Measurements from ENCODE around the gene STING1.
A peak's percentile ranks its signal among the peaks of the same experiment; 100 is the strongest.
"Not testable (repeated sequence)": the region's sequence is repeated elsewhere in the genome, so short reads cannot be mapped to it uniquely, and the experiment has no call there.

STING1 gene

GRCh38 chr5:139461176-139461575 lies 21.4 kb downstream of the STING1 start:
- DNase-seq = no peak

- DNase-seq = no peak
Observed at GRCh38 chr5:139460455-139460854, 22.1 kb downstream of the STING1 start.

- no peak for DNase-seq
Observed at GRCh38 chr5:139459451-139459934, 23.1 kb downstream of the STING1 start.

DNA sequence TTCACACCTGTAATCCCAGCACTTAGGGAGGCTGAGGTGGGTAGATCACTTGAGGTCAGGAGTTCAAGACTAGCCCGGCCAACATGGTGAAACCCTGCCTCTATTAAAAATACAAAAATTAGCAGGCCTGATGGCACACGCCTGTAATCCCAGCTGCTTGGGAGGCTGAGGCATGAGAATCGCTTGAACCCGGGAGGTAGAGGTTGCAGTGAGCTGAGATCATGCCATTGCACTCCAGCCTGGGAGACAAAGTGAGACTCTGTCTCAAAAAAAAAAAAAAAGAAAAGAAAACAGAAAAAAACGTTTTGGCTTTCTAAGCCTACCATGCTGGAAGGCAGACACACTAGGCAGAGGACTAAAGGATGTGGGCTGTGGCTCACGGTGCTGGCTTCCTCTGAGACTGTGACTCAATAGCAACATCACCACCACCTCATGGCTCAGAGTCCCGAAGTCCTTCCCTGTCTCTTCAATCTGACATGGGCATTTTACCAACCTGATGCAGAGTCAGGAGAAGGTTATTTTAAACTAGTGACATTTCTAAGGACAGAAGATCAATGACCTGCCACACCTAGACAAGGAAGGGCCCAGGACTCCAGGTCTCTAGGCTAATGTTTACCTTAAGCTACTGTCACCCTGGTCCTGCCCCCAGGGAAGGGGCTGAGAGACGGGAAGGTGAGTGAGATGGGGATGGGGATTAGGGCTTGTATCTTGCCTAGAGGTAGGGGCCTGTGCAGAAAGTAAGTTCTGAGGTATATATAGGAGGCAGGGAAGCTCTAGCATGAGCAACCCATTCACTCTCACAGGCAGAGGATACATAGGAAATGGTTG lies 23.8 kb downstream of the STING1 start:
- peak; percentile 71 for DNase-seq

- DNase-seq = no peak
Observed at GRCh38 chr5:139457653-139458306, 24.8 kb downstream of the STING1 start.

DNA sequence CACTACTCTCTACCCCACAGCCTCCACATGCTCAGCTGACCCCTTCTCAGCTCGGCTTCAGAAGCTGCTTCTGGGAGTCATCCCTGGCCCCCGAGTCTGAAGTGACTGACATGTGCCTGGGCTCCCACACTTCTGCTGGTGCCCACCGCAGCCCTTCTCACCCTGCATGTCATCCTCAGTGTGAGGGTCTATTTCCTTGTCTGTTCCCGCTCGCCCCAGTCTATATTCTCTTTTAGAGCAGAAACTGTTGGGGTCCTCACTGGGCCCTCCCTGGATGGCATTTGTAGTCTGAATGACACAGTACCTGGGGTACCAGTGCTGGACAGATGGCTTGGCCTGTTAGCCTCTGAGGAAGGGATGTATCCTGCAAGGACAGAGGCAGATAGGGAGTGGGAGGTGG lies 25.3 kb downstream of the STING1 start:
- no peak for DNase-seq

DNA sequence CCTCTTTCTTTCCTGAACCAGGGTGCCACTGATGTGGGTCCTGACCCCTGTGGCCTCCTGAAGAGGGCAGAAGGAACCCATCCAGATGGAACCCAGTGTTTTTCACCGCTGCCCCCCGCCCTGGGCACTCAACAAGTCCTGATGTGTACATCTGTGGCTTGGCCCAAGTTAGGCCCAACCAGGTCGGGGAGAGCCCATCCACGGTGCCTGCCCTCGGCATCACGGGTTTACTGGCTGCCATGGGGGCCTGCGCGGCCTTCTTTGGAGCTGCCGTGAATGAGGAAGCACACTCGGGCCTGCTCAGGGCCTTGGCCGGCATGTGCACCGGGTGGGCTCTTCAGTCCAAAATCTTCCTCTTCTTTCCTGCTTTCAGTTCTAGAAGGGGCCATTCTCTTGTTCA lies 25.8 kb downstream of the STING1 start:
- no peak for DNase-seq

DNA sequence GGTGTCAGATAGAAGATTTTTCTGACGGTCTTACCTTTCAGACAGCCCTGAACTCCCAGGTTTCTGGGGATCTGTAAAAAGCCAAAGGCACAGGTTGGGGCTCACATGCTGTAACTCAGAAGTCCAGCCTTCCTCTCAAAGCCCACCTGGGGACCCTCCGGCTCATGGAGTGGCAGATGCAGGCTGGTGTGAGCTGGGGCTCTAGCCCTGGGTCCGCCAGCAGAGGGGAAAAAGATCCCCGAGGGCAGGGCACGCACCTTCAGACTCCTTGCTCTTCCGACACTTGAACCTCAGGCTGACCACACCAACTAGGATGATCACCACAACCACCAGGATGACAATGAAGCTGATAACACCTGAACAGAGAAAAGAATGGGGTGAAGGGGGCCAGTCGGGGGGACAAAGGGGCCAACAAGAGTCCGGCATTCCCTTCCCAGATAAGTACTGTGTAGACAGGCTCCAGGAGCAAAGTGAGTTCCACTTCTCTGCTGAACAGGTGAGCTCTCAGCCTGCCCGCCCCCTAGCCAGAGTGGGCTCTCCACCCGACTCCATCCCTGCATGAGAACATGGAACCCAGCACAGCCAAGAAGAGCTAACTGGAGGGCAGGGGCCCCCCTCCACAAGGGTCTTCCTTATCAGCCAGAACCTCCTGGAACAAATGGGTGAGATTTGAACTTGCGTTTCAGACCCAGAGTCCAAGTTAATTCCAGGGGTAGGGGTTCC lies 27.8 kb downstream of the STING1 start:
- no peak for DNase-seq

DNA sequence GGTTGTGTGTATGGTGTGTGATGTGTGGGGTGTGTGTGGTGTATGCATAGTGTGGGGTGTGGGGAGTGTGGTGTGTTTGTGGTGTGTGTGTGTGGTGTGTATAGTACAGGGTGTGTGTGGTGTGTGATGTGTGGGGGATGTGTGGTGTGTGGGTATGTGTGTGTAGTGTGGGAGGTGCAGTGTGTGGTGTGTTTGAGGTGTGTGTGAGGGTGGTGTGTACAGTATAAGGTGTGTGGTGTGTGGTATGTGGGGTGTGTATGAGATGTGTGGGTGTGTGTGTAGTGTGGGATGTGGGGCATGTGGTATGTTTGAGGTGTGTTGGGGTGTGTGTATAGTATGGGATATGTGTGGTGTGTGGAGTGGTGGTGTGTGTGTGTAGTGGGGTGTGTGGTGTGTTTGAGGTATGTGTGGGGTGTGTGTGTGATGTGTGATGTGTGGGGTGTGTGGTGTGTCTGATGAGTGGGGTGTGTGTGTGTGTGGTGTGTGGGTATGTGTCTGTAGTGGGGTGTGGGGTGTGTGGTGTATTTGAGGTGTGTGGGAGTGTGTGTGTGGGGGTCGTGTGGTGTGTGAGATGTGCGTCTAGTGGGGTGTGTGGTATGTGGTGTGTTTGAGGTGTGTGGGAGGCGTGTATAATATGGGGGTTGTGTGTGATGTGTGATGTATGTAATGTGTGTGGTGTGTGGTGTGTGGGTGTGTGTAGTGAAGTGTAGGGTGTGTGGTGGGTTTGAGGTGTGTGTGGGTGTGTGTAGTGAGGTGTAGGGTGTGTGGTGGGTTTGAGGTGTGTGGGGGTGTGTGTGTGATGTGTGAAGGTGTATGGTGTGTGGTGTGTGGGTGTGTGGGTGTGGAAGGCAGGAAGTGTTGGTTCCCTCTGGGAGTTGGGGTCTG lies 28.6 kb downstream of the STING1 start:
- DNase-seq = peak; percentile 45

GRCh38 chr5:139451878-139452660 lies 30.5 kb downstream of the STING1 start:
- no peak for DNase-seq

- DNase-seq = no peak
Observed at GRCh38 chr5:139451176-139451575, 31.4 kb downstream of the STING1 start.

GRCh38 chr5:139446956-139447779 lies 35.4 kb downstream of the STING1 start:
- no peak for DNase-seq

DNA sequence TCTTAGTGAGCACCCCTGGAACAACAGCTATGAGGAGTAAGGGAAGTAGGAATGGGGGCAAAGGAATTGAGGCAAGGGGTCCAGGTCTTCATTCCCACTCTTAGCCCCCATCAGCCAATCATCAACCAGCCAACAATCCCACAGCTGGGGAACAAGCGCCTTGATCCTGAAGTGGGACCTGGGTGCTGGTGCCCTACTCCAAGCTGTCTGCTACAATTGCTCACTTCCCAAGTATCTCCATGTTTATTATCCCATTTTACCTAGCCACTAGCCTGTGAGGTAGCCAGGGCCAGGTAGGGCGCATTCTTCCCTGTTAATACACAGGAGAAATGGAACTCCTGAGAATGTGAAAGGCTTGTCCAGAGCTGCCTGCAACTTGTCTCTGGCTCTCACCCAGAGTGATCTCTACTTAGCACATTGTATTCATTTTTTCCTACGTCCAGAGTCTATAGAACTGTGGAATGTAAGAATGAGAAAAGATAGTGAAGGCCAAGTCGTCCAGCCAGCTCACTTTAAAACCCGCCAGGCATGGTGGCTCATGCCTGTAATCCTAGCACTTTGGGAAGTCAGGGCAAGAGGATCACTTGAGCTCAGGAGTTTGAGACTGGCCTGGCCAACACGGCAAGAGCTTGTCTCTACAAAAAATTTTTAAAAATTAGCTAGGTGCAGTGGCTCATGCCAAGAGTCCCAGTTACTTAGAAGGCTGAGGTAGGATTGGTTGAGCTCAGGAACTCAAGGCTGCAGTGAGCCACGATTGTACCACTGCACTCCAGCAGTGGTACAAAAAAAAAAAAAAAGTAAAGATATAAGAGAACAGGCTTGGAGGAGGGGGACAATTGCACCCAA lies 37.0 kb downstream of the STING1 start:
- DNase-seq = no peak

GRCh38 chr5:139443831-139444453 lies 38.6 kb downstream of the STING1 start:
- no peak for DNase-seq

GRCh38 chr5:139440416-139440815 lies 42.1 kb downstream of the STING1 start:
- DNase-seq = not testable (repeated sequence)

DNA sequence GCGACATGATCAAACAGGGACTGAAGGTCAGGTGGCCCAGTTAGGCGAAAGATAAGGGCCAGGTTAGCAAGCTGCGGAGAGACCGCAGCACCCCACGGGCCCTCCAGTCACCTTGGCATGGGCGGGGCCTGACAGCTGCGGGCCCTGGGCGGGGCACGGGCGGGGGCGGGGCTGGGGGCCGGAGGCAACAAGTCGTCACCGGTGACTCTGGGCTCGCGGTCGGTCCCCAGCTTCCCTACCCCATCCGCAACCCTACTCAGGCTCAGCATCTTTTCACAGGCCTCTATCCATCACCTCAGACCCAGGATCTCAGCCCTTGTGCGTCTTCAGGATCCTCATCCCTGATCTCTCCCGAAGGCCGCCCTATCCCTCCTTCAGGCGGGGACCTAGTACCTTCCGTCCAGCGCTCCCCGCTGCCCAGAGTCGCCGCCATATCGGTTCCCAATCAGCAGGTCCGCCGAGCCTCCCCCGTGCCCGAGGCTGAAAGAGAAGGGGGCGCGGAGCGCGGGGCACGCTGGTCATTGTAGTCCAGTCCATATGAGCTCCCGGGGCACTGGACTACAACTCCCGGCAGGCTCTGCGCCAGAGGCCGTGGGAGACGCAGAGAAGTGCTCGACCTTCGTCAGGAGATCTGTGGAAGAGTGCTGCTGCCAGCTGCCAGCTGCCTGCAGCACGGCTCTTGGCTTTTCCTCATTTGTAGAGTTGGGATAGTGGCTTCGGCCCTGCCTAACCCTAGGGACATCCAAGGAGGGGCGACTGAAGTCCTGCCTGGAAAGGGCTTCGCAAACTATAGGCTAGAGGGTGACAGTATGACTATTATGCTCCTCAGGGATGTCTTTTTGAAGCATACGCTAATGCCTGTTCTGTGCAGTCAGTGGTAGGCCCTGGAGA lies 43.3 kb downstream of the STING1 start, which contains the start of gene DNAJC18:
TSS of gene DNAJC18 (minus strand) at position 513 of the 891 bp plus-strand sequence. CDS start at position 433, 80 bp downstream.
- DNase-seq = peak; percentile 90

GRCh38 chr5:139438707-139439012 lies 43.9 kb downstream of the STING1 start:
- no peak for DNase-seq

GRCh38 chr5:139435676-139436075 lies 46.9 kb downstream of the STING1 start:
- DNase-seq = no peak
